HG02943 (cell line): Measurements from ENCODE around the gene TADA3.

Source experiments
- ATAC-seq: cut with Tn5 transposase; IDR thresholded peaks from one replicate; pipeline ENCODE4 v1.9.1; 2021; ENCODE audit warnings: mild to moderate bottlenecking, low read depth, moderate library complexity; ENCODE audit not compliant: unreplicated experiment

Gene TADA3

GRCh38 chr3:9731206-9732079 lies 60.8 kb downstream of the TADA3 start, which contains the start of gene BRPF1:
BRPF1 (plus strand) TSS chr3:9731735; CDS start chr3:9734141, 2,406 bp downstream.
- ATAC-seq, result peak; percentile 86

- peak; percentile 43 for ATAC-seq
Observed at GRCh38 chr3:9730657-9731205, 61.5 kb downstream of the TADA3 start.
